HEK293 (cell line): ENCODE results near the gene GRIK4.

Experiments
- AEBP2 ChIP-seq: fragments of 450-650 bp; formaldehyde crosslinking; IDR thresholded peaks from 2 replicates; pipeline ENCODE4 v1.5.1; 2016; ENCODE audit warnings: missing biosample characterization, missing genetic modification characterization, borderline replicate concordance
- CTCF ChIP-seq: fragments of 450-650 bp; formaldehyde crosslinking; IDR thresholded peaks from 2 replicates; pipeline ENCODE4 v1.5.1; 2016; ENCODE audit warnings: missing biosample characterization, missing genetic modification characterization
- ZNF19 ChIP-seq: fragments of 450-650 bp; formaldehyde crosslinking; IDR thresholded peaks from 2 replicates; pipeline ENCODE4; 2016; ENCODE audit warnings: missing biosample characterization, missing genetic modification characterization, low read depth
- ZNF211 ChIP-seq: fragments of 450-650 bp; formaldehyde crosslinking; IDR thresholded peaks from 2 replicates; pipeline ENCODE4 v1.5.1; 2016; ENCODE audit warnings: low read depth, missing biosample characterization, missing genetic modification characterization
- ZNF335 ChIP-seq: fragments of 450-650 bp; formaldehyde crosslinking; conservative IDR thresholded peaks from 2 replicates; pipeline ENCODE4 v1.5.1; 2016; ENCODE audit warnings: missing biosample characterization, missing genetic modification characterization
- ZNF558 ChIP-seq: fragments of 450-650 bp; formaldehyde crosslinking; IDR thresholded peaks from 2 replicates; pipeline ENCODE4 v1.5.1; 2016; ENCODE audit warnings: missing biosample characterization, missing genetic modification characterization
- ZNF677 ChIP-seq: fragments of 450-650 bp; IDR thresholded peaks from 2 replicates; pipeline ENCODE4 v1.5.0; 2018; ENCODE audit warnings: missing biosample characterization, mild to moderate bottlenecking, missing genetic modification characterization, moderate library complexity
- TF ChIP-seq, protein P1 (sequence below): fragments of 450-650 bp; formaldehyde crosslinking; IDR thresholded peaks from 2 replicates; pipeline ENCODE4 v1.5.1; 2017; ENCODE audit warnings: missing biosample characterization, missing genetic modification characterization
- TF ChIP-seq, protein P2 (sequence below): fragments of 450-650 bp; formaldehyde crosslinking; IDR thresholded peaks from 2 replicates; pipeline ENCODE4 v1.5.1; 2016; ENCODE audit warnings: missing biosample characterization, missing genetic modification characterization
- TF ChIP-seq, protein P3 (sequence below): fragments of 450-650 bp; formaldehyde crosslinking; conservative IDR thresholded peaks from 2 replicates; pipeline ENCODE4 v1.5.1; 2016; ENCODE audit warnings: low read depth, missing biosample characterization, missing genetic modification characterization

DNA sequence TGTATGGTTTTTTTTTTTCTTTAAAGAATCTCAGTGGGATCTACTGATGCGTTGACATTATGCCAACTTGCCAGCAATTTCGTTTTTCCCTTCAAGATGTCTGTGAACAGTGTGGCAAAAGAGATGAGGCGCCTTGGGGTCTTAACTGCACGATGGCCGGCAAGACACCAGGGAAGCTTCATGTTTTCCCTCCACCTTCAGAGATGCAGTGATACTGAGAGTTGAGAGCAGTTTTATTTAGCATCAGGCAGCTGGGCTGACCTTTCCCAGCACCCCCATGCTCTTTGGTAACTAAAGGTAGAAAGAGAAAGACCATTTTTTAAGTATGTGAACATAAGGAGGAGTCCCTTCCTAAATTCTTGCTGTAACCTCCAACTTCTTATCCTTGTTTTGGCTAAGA lies 11.7 kb upstream of the GRIK4 start:
- TF ChIP-seq AEBP2 (tag by site-specific recombination) (no peak), ZNF677 (tag by site-specific recombination) (no peak), CTCF (no peak), ZNF558 (tag by site-specific recombination) (no peak), ZNF19 (tag by site-specific recombination) (no peak), ZNF211 (tag by site-specific recombination) (no peak), ZNF335 (tag by site-specific recombination) (no peak)
- TF ChIP-seq, protein P1, sequence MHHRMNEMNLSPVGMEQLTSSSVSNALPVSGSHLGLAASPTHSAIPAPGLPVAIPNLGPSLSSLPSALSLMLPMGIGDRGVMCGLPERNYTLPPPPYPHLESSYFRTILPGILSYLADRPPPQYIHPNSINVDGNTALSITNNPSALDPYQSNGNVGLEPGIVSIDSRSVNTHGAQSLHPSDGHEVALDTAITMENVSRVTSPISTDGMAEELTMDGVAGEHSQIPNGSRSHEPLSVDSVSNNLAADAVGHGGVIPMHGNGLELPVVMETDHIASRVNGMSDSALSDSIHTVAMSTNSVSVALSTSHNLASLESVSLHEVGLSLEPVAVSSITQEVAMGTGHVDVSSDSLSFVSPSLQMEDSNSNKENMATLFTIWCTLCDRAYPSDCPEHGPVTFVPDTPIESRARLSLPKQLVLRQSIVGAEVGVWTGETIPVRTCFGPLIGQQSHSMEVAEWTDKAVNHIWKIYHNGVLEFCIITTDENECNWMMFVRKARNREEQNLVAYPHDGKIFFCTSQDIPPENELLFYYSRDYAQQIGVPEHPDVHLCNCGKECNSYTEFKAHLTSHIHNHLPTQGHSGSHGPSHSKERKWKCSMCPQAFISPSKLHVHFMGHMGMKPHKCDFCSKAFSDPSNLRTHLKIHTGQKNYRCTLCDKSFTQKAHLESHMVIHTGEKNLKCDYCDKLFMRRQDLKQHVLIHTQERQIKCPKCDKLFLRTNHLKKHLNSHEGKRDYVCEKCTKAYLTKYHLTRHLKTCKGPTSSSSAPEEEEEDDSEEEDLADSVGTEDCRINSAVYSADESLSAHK, result no peak
- TF ChIP-seq, protein P2, sequence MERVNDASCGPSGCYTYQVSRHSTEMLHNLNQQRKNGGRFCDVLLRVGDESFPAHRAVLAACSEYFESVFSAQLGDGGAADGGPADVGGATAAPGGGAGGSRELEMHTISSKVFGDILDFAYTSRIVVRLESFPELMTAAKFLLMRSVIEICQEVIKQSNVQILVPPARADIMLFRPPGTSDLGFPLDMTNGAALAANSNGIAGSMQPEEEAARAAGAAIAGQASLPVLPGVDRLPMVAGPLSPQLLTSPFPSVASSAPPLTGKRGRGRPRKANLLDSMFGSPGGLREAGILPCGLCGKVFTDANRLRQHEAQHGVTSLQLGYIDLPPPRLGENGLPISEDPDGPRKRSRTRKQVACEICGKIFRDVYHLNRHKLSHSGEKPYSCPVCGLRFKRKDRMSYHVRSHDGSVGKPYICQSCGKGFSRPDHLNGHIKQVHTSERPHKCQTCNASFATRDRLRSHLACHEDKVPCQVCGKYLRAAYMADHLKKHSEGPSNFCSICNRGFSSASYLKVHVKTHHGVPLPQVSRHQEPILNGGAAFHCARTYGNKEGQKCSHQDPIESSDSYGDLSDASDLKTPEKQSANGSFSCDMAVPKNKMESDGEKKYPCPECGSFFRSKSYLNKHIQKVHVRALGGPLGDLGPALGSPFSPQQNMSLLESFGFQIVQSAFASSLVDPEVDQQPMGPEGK (tag by site-specific recombination), result no peak
- TF ChIP-seq, protein P3, sequence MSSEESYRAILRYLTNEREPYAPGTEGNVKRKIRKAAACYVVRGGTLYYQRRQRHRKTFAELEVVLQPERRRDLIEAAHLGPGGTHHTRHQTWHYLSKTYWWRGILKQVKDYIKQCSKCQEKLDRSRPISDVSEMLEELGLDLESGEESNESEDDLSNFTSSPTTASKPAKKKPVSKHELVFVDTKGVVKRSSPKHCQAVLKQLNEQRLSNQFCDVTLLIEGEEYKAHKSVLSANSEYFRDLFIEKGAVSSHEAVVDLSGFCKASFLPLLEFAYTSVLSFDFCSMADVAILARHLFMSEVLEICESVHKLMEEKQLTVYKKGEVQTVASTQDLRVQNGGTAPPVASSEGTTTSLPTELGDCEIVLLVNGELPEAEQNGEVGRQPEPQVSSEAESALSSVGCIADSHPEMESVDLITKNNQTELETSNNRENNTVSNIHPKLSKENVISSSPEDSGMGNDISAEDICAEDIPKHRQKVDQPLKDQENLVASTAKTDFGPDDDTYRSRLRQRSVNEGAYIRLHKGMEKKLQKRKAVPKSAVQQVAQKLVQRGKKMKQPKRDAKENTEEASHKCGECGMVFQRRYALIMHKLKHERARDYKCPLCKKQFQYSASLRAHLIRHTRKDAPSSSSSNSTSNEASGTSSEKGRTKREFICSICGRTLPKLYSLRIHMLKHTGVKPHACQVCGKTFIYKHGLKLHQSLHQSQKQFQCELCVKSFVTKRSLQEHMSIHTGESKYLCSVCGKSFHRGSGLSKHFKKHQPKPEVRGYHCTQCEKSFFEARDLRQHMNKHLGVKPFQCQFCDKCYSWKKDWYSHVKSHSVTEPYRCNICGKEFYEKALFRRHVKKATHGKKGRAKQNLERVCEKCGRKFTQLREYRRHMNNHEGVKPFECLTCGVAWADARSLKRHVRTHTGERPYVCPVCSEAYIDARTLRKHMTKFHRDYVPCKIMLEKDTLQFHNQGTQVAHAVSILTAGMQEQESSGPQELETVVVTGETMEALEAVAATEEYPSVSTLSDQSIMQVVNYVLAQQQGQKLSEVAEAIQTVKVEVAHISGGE (tag by site-specific recombination), result no peak
